GM18907 (cell line): Measurements from ENCODE around the gene TMA7B.

Source experiments
- ATAC-seq: cut with Tn5 transposase; IDR thresholded peaks from one replicate; pipeline ENCODE4 v1.9.1; 2021; ENCODE audit warnings: mild to moderate bottlenecking, moderate library complexity; ENCODE audit not compliant: unreplicated experiment

Gene TMA7B

DNA sequence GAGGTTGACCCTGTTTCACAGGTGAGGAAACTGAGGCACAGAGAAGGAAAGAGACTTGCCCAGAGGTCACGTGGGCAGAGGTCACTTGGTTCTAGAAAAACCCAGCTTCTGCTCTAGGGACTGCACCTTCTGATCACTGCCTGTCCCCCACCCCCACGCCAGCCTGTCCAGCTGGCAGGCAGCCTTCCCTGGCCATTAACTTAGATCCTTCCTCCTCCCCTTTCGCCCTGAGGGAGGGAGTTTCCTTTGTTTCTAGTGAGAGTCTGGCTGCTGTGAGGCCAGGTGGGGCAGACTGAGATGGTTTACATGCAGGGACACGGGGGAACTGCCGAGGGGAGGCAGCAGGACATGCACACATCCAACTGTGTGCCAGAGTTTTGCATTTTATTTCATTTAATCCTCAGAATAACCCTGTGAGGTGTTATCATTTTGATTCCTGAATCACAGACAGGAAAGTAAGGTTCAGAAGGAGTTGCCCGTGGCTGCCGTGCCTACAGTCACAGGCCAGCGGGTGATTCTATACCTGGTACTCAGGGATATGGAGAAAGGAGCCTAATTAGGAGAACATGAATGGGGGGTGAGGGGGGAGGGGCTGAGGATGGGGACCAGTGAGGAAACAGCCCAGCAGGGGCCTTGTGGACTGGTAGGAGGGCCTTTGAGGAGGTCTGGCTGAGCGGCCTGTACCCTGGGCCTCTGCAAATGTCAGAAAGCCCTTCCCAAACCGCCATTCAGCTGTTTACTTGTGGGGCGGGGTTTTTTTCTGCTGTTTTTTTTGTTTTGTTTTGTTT is 37.9 kb downstream of the TMA7B start:
- no peak for ATAC-seq

DNA sequence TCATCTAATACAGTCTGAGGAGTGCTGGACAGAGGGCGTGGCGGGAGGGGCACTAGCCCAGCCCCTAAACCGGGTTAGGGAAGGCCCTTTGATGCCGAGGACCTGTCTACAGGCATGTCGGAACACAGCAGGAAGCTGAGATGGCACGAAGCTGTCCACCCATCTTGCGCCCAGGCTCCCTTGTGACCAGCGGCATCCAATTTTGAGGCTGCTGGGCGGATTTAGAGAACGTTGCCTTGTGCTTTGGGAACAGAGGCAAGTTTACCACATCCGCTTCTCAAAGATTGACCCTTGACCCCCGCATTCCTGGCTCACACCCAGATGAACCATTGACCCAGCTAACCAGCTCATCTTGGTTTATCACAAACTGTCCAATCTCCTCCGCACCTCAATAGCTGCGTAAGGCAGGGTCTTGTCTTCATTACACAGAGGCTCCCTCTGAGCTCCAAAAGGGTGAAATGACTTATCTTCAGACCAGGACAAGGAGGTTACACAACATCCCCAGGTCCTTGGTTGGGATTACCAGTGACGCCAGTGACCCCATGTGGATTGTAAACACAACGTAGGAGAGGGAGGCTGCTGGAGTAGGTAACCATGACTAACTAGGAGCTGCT is 39.1 kb downstream of the TMA7B start:
- no peak for ATAC-seq

DNA sequence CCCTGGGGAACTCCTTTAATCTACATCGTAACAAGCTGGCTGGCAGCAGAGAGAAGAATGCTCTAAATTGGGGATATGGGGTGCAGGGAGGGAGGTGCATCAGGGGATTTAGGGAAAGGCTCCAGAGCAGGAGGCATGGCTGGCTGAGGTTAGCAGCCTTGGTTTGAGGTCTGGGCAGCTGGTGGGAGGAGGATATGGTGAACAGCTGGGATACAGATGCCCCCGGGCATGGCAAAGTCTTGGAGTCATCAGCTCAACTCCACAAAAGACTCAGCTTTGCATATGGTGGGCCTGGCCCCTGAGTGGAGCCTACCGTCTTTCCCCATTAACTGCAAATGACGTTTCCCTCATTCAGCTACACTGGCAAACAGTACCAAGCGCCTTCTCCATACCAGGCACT is 40.0 kb downstream of the TMA7B start:
- no peak for ATAC-seq

DNA sequence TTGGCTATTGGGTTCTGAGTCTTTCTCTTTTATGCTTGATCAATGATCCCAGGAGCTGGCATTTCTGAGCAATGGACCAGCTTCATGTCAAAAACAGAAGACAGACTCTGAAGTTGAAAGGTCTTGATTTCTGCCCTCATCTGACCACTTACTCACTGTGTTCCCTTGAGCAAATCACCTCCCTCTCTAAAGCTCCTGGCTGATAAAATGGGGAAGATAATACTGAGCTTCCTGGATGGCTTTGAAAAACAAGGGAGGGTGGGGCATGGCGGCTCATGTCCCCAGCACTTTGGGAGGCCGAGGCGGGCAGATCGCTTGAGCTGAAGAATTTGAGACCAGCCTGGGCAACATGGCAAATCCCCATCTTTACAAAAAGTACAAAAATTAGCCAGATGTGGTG is 40.9 kb downstream of the TMA7B start:
- ATAC-seq = no peak

DNA sequence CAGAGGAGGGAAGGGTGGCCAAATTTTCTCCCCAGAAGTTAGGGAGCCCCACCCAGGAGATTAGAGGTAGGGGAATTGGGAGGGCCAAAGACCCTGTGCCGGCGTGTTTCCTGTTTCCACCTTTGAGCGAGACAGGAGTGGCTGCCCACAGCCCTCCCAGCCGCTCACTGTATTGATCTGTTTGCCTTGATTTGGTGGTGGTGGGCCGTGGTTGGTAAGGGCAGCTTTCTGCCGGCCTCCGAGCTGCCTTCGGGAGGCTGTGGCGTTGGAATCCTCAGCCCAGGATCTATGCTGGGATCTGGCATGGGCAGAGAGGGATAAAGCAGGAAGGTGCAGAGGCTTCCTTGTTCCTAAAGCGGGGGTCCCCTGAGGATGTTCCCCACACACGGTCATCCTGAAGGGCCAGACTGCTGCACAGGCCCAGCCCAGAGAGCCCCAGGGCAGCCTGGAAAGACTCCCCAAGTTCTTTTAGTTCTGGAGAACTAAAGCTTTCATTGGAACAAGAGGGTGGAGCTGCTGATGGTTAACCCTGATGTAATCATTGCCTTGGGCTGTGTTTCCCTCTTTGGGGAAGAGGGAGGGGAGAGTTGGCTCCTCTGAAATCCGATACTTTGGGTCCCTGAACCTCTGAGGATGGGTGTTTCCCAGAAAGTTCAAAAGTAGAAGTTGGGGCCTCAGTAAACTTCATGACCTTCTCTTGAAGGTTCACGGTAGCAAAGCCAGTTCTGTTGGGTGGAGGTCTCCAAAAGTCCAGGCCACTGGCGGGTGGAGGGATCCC is 41.8 kb downstream of the TMA7B start:
- no peak for ATAC-seq

DNA sequence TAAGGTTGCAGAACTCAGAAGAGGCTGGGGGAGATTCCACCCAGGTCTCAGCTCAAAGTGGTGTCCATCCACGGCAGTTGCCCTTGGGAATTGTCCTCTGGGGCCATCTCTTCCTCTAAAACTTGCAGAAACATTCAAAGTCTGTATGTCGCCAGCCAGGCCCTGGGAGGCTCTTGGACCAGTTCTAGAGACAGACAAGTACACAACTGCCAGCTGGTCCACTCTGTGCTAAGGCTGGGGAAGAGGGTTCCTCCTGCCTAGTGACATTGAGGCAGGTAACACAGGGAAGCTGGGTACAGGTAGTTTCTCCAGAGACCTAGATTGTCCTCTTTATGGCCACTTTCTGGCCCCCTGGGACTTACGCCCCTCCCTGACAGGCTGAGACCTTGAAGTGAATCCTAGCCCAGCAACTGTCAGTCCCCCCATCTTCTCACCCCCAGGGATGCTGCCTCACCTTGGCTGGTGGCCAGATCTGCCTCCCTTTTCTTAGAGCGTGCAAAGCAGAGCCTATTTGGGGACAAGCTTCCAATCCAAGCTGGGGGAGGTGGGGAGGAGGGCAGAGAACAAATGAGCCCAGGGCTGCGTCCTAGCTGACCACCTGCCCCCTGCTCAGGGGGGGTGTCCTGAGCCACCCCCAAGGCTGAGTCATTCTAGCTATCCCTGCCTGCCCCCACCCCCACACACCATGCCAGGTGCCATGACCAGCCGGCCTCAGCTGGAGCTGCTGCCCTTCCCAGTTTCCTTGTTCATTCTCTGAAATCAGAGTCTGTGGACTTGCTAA is 42.9 kb downstream of the TMA7B start:
- ATAC-seq = no peak

DNA sequence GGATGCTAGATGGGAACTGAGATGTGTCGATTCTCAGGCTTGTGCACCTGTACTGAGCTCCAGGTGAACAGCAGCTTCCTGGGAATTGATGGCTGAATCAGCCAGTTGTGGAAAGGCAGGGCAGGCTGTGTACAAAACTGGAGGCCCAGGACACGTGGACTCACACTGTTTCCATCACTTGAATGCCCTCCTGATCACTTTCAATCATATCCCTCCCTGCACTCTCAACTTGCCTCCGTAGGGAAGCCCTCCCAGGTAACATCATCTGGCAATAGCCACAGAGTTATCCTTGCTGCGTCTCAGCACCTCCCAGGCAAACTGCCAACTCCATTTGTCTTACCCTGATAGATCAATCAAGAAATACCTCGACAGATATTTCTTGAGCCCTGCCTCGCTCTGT is 44.6 kb downstream of the TMA7B start:
- ATAC-seq = no peak

DNA sequence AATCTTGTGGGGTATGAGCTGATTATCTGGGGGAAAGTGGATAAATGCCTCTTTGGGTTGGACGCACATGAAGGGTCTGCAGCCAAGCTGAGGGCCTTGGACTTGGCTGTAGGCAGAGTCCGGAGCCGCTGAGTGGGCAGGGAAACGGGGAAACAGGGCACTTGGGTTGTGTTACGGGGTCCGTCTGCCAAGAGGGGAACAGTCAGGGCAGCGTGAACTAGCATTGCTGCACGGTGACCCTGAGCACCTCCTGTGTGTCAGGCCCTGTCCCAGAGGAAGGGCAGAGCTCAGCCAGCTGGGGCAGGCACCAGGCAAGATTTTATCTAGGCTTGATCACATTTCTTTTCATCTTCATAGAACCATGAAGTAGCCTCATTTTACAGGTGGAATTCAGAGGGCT is 46.4 kb downstream of the TMA7B start:
- no peak for ATAC-seq

DNA sequence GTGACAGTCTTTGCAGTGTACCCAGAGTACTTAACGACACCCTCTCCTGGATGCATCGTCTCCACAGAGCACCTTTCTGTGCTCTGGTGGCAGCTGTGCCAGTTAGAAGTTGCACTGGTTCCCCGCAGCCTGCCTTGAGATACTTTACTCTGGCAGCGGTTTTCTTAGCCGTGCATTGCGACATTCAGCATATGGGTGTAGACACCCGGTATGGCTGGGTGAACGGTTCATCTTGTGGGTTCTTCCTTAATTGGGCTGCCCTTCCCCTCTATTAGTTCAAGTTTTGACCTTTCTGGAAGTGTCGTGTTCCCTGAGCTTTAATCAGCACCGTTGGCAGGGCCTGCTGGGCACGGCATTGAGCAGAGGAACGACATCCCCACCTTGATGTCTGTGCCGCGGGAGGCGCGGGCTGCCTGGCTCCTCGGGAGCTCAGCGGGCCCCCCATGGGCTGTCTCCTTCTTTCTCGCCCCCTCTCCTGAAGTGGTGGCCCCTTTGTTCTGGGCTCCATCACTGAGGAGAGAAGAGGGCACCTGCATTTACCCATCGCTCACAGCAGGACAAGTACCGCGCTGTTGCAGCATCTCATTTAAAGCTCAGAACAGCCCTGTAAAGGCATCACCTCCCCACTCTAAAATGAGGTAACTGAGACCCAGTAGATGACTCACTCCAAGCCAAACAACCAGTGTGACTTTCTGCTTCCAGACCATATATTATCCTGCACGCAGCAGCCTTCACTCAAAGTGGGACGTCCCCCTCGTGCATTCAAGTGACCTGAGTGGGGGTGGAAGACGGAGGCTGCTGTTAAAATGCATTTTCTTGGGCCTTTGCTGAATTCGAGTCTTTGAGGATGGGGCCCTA is 47.9 kb downstream of the TMA7B start:
- no peak for ATAC-seq

DNA sequence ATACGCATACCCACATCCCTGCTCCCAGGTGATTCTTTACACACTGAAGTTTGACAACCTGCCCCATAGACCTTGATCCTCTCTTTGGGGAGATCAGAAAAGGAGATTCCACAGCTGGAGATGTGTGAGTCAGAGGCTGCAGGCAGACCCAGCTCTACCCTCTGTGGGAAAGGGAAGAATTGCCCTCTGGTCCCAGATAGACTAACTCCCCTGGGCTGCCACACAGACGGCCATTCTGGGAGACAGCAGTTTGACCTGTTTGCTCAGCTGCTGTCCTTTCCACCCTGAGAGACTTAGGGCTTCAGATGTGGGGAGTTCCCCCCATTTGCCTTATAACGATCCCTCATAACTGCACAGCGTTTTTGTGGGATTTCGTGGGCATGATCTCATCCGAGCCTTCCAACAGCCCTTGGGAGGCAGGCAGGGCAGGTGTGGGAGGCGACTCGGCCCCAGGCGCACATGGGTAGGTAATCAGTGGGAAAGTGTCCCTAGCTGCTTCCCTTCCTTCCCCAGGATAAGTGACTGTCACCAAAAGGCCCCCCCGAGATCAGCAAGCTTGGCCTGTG is 48.6 kb downstream of the TMA7B start:
- ATAC-seq = no peak

DNA sequence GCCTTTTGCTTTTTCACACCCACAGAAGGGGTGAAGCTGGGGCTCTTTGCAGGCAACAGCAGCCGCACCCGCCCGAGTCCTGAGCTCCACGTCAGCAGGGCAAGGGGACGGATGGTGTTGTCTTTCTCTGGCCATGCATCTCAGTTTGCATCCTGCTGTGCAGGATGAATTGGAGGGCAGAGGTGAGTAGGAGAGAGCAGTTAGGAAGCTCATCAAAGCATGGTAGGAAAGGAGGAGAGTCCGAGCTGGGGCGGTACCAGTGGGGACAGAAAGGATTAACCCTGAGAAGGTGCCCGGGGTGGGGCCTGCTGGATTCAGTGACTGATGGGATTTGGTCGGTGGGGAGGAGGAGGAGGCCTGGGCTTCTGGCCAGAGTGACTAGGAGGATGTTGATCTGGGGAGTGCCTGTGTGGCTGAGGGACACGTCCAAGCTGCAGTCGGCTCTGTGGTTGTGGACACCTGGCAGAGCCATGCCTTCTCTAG is 49.1 kb downstream of the TMA7B start:
- ATAC-seq = no peak

DNA sequence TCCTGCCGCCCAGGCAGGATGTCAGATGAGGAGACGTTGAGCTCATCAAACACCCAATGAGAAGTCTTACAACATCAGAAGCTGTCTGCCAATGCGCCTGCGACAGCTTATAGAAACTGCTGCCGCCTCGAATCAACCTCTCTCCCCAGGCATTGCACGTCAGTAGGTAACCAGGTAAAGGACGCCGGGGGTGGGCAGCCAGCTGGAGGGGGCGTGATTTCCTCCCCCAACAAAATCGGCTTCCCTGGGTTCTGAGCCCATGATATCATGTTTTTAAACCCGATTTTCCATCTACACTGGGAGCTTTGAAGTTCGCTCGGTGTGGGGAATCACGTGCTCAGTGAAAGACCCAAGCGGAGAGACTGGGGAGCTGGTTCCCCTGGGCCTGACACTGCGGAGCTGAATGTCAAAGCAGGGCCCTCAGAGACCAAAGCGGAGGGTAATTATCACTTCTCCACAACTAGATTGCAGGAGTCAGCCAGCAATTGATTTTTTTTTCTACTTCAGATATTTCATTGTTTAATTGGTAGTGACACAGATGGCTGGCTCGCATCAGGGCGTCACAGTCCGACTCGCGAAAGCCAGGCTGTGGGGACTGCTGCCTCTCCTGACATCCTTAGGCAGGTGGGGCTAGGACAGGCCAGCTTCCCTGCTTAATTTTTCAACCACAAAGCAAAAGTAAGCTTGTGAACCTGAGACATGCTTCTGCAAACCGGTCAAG is 49.9 kb downstream of the TMA7B start:
- ATAC-seq = no peak

DNA sequence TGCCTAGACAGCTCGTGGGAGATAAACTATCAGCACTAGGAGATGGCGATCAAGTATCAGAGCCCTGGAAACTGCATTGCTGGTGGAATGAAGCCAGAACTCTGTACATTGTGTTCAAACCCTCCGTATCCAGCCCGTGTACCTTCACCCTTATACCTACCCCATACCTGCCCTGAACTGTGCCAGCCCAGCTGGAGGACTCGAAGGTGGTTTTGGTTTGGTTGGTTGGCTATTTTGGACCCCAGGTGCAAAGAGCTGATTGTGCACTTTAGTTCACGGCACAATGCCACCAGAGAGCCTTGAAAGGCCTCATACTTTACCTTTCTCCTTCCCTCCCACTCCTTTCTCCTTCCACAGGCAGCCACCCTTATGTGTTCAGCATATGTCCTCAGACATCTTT is 50.5 kb downstream of the TMA7B start:
- no peak for ATAC-seq
